GM13976 (cell line): ENCODE measurements around the gene HSD11B1.
A peak's percentile ranks its signal among the peaks of the same experiment; 100 is the strongest.

Experiments
- DNase-seq: peaks from one replicate; pipeline ENCODE4 v3.0.0; 2012; ENCODE audit warnings: low spot score
- in situ Hi-C: fragments of 300-500 bp; cut with MboI; formaldehyde crosslinking; loops from one replicate; pipeline ENCODE4 v1.12.0; 2022; ENCODE audit warnings: low sequenced_read_pairs, mixed read lengths, inconsistent platforms; ENCODE audit not compliant: unreplicated experiment
- TF ChIP-seq, protein P1 (sequence below): IDR thresholded peaks from 2 replicates; pipeline ENCODE4 v1.5.1; 2012; ENCODE audit warnings: borderline replicate concordance, mild to moderate bottlenecking; ENCODE audit not compliant: insufficient read depth; ENCODE audit errors: extremely low read depth, missing control alignments, control extremely low read depth

Gene HSD11B1

DNA sequence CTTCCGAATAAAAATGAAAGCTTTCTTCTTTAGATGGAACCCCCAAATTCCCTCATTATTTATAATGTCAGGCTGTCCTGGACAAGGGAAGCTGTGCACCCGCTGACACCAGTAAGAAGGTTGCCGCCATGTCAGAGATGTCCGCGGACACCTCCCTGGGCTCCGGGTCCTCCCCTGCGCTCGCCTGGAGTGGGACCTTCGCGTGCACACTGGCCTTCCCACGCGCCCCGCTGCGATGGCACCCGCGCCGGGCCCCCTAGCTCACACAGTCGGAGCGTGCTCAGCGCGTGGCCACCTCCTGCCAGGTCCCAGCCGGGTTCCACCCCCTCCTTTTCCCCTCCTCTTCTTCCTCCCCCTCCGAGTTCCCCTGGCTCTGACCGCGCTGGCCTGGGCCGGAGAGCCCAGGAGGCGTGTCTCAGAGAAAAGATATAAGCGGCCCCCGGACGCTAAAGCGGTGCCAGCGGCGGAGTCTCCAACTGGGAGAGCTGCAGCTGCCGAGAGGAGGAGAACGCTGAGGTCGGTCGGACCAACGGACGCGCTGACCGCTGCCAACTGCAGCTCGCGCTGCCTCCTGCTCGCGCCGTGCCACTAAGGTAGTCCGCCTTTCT lies 29.6 kb upstream of the HSD11B1 start, which contains the start of gene G0S2:
G0S2 (plus strand) TSS at position 456 of the 608 bp plus-strand sequence. CDS start 273 bp downstream, outside the sequence.
- DNase-seq: no peak
- TF ChIP-seq, protein P1, sequence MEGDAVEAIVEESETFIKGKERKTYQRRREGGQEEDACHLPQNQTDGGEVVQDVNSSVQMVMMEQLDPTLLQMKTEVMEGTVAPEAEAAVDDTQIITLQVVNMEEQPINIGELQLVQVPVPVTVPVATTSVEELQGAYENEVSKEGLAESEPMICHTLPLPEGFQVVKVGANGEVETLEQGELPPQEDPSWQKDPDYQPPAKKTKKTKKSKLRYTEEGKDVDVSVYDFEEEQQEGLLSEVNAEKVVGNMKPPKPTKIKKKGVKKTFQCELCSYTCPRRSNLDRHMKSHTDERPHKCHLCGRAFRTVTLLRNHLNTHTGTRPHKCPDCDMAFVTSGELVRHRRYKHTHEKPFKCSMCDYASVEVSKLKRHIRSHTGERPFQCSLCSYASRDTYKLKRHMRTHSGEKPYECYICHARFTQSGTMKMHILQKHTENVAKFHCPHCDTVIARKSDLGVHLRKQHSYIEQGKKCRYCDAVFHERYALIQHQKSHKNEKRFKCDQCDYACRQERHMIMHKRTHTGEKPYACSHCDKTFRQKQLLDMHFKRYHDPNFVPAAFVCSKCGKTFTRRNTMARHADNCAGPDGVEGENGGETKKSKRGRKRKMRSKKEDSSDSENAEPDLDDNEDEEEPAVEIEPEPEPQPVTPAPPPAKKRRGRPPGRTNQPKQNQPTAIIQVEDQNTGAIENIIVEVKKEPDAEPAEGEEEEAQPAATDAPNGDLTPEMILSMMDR: no peak
- in situ Hi-C loops: no loop called here

- DNase-seq: peak; percentile 36
- TF ChIP-seq, protein P1: no peak
- in situ Hi-C loops: no loop called here
These were observed 29.0 kb upstream of the HSD11B1 start for GRCh38 chr1:209675565-209676154.

GRCh38 chr1:209678981-209679539 lies 25.6 kb upstream of the HSD11B1 start:
- in situ Hi-C loops: no loop called here
- TF ChIP-seq, protein P1: no peak
- DNase-seq: no peak

GRCh38 chr1:209685821-209686220 lies 18.8 kb upstream of the HSD11B1 start:
- TF ChIP-seq, protein P1: no peak

DNA sequence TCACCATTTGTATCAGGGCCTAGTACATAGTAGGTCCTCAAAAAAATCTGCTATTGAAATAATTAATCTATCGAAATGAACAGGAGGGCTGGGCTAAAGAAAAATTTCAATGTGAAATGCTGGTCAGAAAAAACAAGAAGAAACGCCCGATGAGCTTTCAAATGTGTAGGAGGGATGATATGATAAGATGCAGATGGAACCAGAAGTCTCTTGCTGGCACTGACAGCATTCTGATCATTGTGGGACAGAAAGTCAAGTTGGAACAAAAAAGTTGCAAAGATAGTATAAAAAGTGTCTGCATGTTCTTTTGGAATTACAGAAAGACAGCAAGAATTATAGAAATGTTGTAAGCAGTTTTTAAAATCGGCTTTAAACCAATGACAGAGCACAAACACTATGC lies 18.3 kb upstream of the HSD11B1 start:
- DNase-seq: no peak
- TF ChIP-seq, protein P1: no peak
- in situ Hi-C loops: no loop called here

More at GRCh38 chr1:209685821-209686220, 18.8 kb upstream of the HSD11B1 start:
- DNase-seq: no peak
- in situ Hi-C loops: no loop called here

GRCh38 chr1:209688746-209689234 lies 15.9 kb upstream of the HSD11B1 start:
- TF ChIP-seq, protein P1: no peak
- in situ Hi-C loops: no loop called here
- DNase-seq: no peak
